AG20443 (cell line): ENCODE measurements around the gene ZIC2.

ENCODE experiments used
- DNase-seq: peaks from one replicate; pipeline ENCODE4 v3.0.0; 2012; ENCODE audit warnings: low spot score, mixed read lengths

The ZIC2 gene

GRCh38 chr13:99959540-99960230, 21.9 kb upstream of the ZIC2 start:
- no peak for DNase-seq

DNA sequence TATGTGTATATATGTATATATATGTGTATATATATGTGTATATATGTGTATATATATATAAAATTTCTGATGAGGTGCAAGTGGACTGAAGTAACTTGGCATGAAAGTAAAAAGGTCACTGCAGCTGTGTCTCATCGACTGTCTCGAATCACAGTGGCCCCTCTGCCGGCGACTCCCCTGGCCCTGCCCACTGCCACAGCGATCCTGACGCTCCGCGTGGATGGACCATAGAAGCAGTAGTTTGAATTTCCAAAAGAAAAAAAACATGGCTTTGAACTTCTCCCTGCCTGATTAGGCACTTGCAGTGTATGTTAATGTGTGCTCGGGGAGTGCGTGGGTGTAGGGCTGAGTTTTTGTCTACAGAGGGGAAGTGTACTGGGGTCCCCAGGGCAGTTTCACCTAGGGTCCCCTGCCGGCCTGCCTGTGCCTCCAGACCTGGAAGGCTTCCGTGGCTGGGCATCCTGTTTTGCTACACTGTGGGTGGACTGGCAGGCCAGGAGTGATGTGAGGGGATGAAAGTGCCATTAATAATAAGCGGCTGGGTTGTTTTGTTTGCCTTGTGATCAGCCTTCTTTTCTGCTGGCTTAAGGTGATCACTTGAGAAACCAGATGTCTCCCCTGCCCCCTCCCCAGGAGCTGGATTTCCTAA, 20.8 kb upstream of the ZIC2 start:
- DNase-seq = no peak

- DNase-seq = no peak
Measured at GRCh38 chr13:99961636-99962035, 19.9 kb upstream of the ZIC2 start.

GRCh38 chr13:99962242-99962641, 19.3 kb upstream of the ZIC2 start:
- DNase-seq = no peak

DNA sequence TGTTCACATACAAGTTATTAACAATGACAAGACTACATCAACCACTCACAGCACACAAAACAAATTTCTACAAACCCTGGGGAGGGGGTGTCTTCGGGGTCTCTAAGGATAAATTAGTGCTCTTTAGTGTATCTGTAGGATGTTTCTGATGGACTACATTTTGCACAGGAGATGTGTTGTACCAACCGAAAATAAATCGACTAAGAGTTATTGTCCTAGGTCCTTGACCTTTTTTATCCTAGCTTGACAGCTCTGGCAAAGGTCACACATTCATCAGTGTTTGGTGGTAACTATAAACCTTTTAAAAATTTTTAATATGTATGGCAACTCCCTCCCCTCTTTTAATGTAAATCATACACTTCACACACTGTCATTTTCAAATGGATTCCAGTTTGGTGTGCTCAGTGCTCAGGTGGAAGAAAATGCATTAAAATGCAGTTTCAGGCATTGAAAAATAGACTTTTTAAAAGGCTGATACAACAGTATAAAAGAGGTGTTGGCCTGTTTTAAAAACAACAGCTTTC, 17.7 kb upstream of the ZIC2 start:
- no peak for DNase-seq

DNA sequence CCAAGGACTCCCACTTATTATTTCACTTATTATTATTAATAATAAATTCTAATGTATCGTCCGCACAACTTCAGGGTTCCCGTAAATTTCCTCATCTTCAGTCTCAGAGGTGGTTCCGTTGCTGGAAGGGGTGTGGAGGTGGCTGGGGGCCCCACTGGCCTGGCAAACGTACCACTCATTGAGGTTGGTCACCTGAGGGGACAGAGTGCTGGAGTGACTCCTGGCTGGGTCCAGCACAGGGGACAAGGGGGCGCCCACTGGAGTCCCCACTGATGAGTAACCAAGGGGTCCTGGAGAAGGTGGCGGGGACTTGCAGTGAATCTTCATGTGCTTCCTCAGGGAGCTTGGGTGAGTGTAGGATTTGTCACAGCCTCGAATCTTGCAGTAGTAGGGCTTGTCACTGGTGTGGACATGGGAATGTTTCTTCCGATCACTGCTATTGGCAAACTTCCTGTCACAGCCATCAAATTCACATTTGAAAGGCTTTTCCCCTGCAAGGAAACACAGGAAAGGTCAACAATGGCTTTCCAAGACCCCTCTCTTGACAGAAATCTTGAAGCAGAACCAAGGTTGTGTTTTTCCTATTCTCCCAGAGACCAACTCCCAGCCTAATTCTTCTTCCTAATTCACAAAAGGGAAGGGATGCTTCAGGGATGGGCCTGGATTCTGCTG, 16.1 kb upstream of the ZIC2 start:
- no peak for DNase-seq

DNA sequence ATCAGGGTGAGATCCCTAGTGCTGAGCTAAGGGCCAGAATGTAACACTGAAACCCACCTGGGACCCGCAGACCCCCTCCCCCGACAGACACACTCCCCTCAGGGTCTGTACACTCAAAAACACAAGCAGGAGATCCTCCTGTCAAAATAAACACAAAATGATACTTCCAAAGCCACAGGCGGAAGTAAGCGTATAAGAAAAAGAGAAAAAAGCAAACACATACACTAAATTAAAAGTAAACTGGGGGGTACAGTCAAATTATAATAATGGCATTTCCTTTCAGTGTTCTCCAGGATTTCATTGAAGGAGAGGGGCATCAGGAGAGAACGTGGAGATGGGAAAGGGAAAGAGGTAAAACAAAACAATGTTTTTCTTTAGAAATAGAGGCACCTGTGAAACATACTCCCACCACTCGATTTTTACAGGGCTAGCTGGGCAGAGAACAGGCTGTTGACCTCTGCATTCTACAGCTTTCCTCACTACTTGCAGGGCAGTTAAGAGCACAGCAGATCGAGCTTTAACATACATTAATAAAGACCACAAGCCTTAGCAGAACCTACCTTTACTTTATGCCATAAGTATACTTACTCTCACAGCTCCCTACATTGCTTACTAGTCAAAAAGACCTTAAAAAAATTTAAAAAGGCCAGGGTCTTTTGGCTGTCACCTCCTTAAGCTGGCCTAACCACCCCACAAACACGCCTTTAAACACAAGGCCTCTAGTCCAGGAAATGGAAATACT, 15.3 kb upstream of the ZIC2 start:
- DNase-seq = no peak

- DNase-seq = no peak
Measured at GRCh38 chr13:99967498-99967868, 14.1 kb upstream of the ZIC2 start.

GRCh38 chr13:99967869-99968520, 13.6 kb upstream of the ZIC2 start:
- DNase-seq = no peak

- peak; percentile 62 for DNase-seq
Measured at GRCh38 chr13:99968521-99969452, 12.8 kb upstream of the ZIC2 start.

- no peak for DNase-seq
Measured at GRCh38 chr13:99969453-99969918, 12.1 kb upstream of the ZIC2 start.

GRCh38 chr13:99969919-99970650, 11.5 kb upstream of the ZIC2 start:
- no peak for DNase-seq

DNA sequence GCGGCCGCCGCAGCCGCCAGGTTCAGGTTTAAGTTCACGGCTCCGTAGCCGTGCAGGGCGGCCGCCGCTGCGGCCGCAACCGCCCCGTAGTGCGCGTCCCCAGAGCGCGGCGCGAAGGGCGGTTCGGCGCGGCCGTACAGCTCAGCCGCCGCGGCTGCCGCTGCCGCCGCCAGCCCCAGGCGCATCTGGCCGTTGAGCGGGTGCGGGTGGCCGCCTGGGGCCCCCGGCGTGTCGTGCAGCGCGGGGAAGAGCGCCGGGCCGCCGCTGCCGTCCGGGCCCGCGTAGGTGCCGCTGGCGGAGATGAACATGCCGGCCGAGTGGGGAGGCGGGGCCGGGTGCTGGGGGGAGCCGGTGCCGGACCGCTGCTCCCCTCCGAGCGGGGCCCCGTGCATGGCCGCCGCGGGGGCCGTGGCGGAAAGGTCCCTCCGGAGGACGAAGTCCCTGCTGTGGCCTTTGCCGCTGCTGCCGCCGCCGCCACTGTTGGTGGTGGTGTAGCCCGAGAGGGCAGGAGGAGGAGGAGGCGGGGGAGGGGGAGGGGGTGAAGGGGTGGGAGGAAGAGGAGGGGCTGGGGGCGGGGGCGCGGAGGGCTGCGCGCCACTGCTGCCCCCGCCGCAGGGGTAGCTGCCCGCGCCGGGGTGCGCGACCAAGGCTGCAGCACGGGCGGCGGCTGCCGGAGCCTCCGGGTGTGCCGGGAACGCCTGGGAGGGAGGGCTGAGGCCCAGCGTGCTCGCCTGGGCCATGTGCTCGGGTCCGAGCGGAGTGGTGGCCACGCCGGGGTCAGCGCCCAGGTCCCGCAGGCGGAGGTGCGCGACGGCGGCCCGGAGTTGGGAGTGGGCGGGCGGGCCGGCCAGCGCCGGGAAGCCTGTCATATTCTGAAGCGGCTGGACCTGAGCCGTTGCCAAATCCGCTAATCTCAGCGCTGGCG, 10.7 kb upstream of the ZIC2 start:
- no peak for DNase-seq

GRCh38 chr13:99971576-99972189, 9.9 kb upstream of the ZIC2 start, which contains the start of gene ZIC5:
Gene ZIC5 (minus strand): TSS chr13:99971767. CDS start chr13:99971603, 164 bp downstream.
- no peak for DNase-seq

DNA sequence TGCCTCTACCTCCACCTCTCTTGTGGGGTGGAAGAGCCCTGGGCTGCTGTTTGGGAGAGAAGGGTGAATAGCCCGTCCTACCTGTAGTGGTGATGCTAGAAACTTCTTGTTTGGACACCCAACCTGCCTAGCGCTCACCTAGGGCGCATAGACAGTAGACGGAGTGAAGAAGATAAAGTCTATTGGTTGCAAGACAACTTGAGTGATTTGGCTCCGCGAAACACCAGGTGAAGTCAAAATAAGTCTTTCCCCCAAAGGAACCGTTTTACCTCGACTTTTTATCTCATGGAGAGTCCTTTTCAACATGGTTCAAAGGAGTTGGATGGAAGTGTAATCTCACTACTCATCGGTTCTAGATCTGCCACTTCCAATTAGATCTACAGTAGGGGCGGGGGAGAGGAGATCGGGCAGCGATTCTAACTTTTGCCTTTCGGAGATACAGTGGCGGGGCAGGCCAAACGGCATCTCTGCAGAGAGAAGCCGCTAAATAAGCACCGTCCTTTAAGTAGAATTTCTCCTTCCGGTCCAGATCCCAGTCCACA, 9.3 kb upstream of the ZIC2 start:
- no peak for DNase-seq

GRCh38 chr13:99973163-99973807, 8.3 kb upstream of the ZIC2 start:
- no peak for DNase-seq

- no peak for DNase-seq
Measured at GRCh38 chr13:99973808-99974185, 7.8 kb upstream of the ZIC2 start.
